Anterior cingulate cortex (tissue), 58 donors: Measurements from ENCODE around the gene HNF1A.
"Not testable (repeated sequence)": the region's sequence is repeated elsewhere in the genome, so short reads cannot be mapped to it uniquely, and the experiment has no call there.

ENCODE experiments used
- DNase-seq, 58 donors: peaks; one replicate each; lab custom pipeline; 2025; lab: John Stamatoyannopoulos, UW

The HNF1A gene

GRCh38 chr12:121036810-121037326 is 58.5 kb downstream of the HNF1A start:
- no peak for DNase-seq

- DNase-seq: peak in 12 of 58 donors; percentile 2 to 31 (median 8)
These were observed 60.7 kb downstream of the HNF1A start, which contains the start of gene OASL for GRCh38 chr12:121038861-121039668. TSS of gene OASL (minus strand) at chr12:121039246. CDS start at chr12:121038971, 275 bp downstream.

GRCh38 chr12:121043067-121043466 is 64.7 kb downstream of the HNF1A start:
- no peak for DNase-seq

GRCh38 chr12:121047400-121047799 is 69.1 kb downstream of the HNF1A start:
- not testable (repeated sequence) for DNase-seq

GRCh38 chr12:121048442-121048841 is 70.1 kb downstream of the HNF1A start:
- peak in 7 of 58 donors; percentile 1 to 23 (median 15) for DNase-seq

GRCh38 chr12:121050725-121051124 is 72.4 kb downstream of the HNF1A start:
- peak in 1 of 58 donors; percentile 21 for DNase-seq
